GM12878 (cell line): ENCODE results near the gene TCEA2.

Experiments
- ASH2L ChIP-seq: fragments of 300-600, 200-600 bp; sonication (generic); IDR thresholded peaks from 2 replicates; pipeline ENCODE4 v1.6.1; 2017; ENCODE audit warnings: low read depth, mild to moderate bottlenecking, borderline replicate concordance
- CEBPB ChIP-seq, 2 experiments: fragments of 150-350 bp in 1 of 2; IDR thresholded peaks; 2 replicates each; pipeline ENCODE4 v1.6.1; 2012 to 2014; ENCODE audit warnings: low read depth in 2 of 2, low read length in 2 of 2, borderline replicate concordance in 1 of 2, inconsistent platforms in 1 of 2
- MTA2 ChIP-seq: fragments of 450-650 bp; IDR thresholded peaks from 2 replicates; pipeline ENCODE4 v1.6.1; 2016; ENCODE audit warnings: low read depth, mild to moderate bottlenecking, moderate library complexity
- MYC ChIP-seq: IDR thresholded peaks from 2 replicates; pipeline ENCODE4 v1.6.1; 2011; ENCODE audit warnings: mild to moderate bottlenecking, low read length, moderate library complexity, inconsistent platforms; ENCODE audit not compliant: insufficient read depth, insufficient replicate concordance, insufficient read length, severe bottlenecking
- RAD21 ChIP-seq: IDR thresholded peaks from 2 replicates; pipeline ENCODE4 v1.6.1; 2011; ENCODE audit warnings: mild to moderate bottlenecking, low read depth, low read length, moderate library complexity; ENCODE audit not compliant: insufficient read depth
- SPI1 ChIP-seq: IDR thresholded peaks from 2 replicates; pipeline ENCODE4 v1.6.1; 2011; ENCODE audit warnings: low read depth, mild to moderate bottlenecking, low read length, moderate library complexity, borderline replicate concordance; ENCODE audit not compliant: insufficient read depth
- YY1 ChIP-seq: IDR thresholded peaks from 2 replicates; pipeline ENCODE4 v1.6.1; 2011; ENCODE audit warnings: low read depth, mild to moderate bottlenecking, low read length
- ZNF622 ChIP-seq: fragments of 450-650 bp; IDR thresholded peaks from 2 replicates; pipeline ENCODE4 v1.6.1; 2017; ENCODE audit warnings: mild to moderate bottlenecking, inconsistent platforms
- TF ChIP-seq, protein P1 (sequence below), 3 experiments: IDR thresholded peaks in 2 of 3; conservative IDR thresholded peaks in 1 of 3; 2 replicates each; pipeline ENCODE4 v1.5.1; 2011; ENCODE audit warnings: low read depth in 3 of 3, low read length in 3 of 3, mild to moderate bottlenecking in 3 of 3, control low read depth in 2 of 3, moderate library complexity in 2 of 3, inconsistent platforms in 1 of 3, mixed read lengths in 1 of 3; ENCODE audit not compliant: control insufficient read depth in 2 of 3, insufficient read depth in 1 of 3; ENCODE audit errors: extremely low read depth in 1 of 3
- TF ChIP-seq, protein P2 (sequence below): fragments of 450-650 bp; IDR thresholded peaks from 2 replicates; pipeline ENCODE4 v1.6.1; 2018; ENCODE audit warnings: borderline replicate concordance, mild to moderate bottlenecking; ENCODE audit not compliant: partially characterized antibody
- TF ChIP-seq, protein P3 (sequence below): fragments of 450-650 bp; IDR thresholded peaks from 2 replicates; pipeline ENCODE4 v1.6.1; 2018; ENCODE audit warnings: mild to moderate bottlenecking, low read depth, moderate library complexity; ENCODE audit not compliant: partially characterized antibody

DNA sequence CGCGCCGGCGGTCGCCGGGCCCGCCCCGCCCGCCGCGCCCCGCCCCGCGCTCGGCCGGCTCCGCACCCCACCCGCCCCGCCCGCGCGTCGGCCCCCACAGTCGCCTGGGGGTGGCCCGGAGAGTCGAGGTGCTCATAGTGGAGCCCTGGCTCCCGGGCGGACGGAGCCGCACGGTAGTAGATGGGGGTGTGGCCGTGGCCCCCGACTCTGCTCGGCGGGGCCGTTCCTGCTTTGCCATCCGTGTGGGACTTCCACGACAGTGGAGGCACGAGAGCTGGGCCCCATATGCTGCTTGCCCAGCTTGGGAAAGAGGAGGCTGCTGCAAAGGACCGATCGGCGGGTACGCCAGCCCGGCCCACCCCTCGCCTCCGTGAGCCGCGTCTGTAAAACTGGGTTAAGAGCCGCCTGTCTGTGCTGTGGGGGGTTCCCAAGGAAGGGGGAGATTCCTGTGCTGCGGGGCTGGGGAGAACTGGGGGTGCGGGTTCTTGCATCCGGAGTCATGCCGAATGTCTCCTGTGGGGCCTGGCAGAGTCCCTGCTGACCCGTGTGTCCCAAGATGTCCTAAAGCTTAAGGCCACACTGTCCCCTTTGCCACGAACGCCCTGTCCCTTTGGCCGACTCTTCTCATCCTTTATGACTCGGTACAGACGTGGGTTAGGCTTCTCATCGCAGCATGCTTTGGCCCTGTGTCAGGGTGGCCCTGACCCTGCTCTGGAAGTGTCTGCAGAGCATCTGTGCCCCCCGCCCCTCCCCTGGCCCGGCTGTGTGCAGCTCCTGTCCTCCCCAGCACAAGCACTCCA is 17.2 kb downstream of the TCEA2 start, which contains the start of gene OPRL1:
- TF ChIP-seq, protein P1, sequence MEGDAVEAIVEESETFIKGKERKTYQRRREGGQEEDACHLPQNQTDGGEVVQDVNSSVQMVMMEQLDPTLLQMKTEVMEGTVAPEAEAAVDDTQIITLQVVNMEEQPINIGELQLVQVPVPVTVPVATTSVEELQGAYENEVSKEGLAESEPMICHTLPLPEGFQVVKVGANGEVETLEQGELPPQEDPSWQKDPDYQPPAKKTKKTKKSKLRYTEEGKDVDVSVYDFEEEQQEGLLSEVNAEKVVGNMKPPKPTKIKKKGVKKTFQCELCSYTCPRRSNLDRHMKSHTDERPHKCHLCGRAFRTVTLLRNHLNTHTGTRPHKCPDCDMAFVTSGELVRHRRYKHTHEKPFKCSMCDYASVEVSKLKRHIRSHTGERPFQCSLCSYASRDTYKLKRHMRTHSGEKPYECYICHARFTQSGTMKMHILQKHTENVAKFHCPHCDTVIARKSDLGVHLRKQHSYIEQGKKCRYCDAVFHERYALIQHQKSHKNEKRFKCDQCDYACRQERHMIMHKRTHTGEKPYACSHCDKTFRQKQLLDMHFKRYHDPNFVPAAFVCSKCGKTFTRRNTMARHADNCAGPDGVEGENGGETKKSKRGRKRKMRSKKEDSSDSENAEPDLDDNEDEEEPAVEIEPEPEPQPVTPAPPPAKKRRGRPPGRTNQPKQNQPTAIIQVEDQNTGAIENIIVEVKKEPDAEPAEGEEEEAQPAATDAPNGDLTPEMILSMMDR (IDR thresholded peaks at IDR 0.05 in 2 of 3, conservative IDR thresholded peaks at IDR 0.05 in 1 of 3; ENCODE audit: control insufficient read depth in 2 of 3, extremely low read depth in 1 of 3, insufficient read depth in 1 of 3, low read depth in 3 of 3, low read length in 3 of 3), result no peak
- TF ChIP-seq, protein P2, sequence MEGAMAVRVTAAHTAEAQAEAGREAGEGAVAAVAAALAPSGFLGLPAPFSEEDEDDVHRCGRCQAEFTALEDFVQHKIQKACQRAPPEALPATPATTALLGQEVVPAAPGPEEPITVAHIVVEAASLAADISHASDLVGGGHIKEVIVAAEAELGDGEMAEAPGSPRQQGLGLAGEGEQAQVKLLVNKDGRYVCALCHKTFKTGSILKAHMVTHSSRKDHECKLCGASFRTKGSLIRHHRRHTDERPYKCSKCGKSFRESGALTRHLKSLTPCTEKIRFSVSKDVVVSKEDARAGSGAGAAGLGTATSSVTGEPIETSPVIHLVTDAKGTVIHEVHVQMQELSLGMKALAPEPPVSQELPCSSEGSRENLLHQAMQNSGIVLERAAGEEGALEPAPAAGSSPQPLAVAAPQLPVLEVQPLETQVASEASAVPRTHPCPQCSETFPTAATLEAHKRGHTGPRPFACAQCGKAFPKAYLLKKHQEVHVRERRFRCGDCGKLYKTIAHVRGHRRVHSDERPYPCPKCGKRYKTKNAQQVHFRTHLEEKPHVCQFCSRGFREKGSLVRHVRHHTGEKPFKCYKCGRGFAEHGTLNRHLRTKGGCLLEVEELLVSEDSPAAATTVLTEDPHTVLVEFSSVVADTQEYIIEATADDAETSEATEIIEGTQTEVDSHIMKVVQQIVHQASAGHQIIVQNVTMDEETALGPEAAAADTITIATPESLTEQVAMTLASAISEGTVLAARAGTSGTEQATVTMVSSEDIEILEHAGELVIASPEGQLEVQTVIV, result no peak
- TF ChIP-seq, protein P3, sequence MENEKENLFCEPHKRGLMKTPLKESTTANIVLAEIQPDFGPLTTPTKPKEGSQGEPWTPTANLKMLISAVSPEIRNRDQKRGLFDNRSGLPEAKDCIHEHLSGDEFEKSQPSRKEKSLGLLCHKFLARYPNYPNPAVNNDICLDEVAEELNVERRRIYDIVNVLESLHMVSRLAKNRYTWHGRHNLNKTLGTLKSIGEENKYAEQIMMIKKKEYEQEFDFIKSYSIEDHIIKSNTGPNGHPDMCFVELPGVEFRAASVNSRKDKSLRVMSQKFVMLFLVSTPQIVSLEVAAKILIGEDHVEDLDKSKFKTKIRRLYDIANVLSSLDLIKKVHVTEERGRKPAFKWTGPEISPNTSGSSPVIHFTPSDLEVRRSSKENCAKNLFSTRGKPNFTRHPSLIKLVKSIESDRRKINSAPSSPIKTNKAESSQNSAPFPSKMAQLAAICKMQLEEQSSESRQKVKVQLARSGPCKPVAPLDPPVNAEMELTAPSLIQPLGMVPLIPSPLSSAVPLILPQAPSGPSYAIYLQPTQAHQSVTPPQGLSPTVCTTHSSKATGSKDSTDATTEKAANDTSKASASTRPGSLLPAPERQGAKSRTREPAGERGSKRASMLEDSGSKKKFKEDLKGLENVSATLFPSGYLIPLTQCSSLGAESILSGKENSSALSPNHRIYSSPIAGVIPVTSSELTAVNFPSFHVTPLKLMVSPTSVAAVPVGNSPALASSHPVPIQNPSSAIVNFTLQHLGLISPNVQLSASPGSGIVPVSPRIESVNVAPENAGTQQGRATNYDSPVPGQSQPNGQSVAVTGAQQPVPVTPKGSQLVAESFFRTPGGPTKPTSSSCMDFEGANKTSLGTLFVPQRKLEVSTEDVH, result no peak
- TF ChIP-seq SPI1 (no peak), ZNF622 (no peak), RAD21 (no peak), MTA2 (no peak), ASH2L (no peak), CEBPB (IDR thresholded peaks at IDR 0.05; ENCODE audit: borderline replicate concordance in 1 of 2, low read depth in 2 of 2, low read length in 2 of 2) (no peak), YY1 (no peak), MYC (no peak)
